Gastrocnemius medialis (tissue), 4 donors: ENCODE data around the gene ZNF2. TPM values are rescaled to one million over a fixed set of nuclear protein-coding genes. Genes with fewer than 3 reads are reported as not detected.

ENCODE experiments used
- ATAC-seq, 2 donors: fragments of 150-250 bp; one replicate each; pipeline ENCODE4 v1.9.1; 2016
- DNase-seq, 2 donors: peaks; one replicate each; pipeline ENCODE4 v3.0.0-alpha.2; 2019
- H3K27ac ChIP-seq, 4 donors: fragments of 200-600 bp; sonication (generic); 1 replicate in 1 of 4; 2 replicates in 3 of 4; pipeline ENCODE4 v1.5.1; 2016 to 2018; ENCODE audit warnings: mild to moderate bottlenecking in 2 of 4, moderate library complexity in 1 of 4
- H3K27me3 ChIP-seq, 3 donors: fragments of 200-600 bp; sonication (generic) in 2 of 3; 1 replicate in 1 of 3; 2 replicates in 2 of 3; pipeline versions ENCODE4 v1.5.1 to v1.6.0; 2016 to 2019; ENCODE audit warnings: mild to moderate bottlenecking in 1 of 3, moderate library complexity in 1 of 3
- H3K36me3 ChIP-seq, 2 donors: fragments of 200-600 bp; sonication (generic) in 1 of 2; one replicate each; pipeline ENCODE4 v1.5.1; 2017 to 2018
- H3K4me1 ChIP-seq, 2 donors: fragments of 200-600 bp; sonication (generic) in 1 of 2; one replicate each; pipeline ENCODE4 v1.5.1; 2016 to 2017; ENCODE audit warnings: mild to moderate bottlenecking in 2 of 2
- H3K4me3 ChIP-seq, 4 donors: fragments of 200-600 bp; sonication (generic) in 3 of 4; 1 replicate in 1 of 4; 2 replicates in 3 of 4; pipeline ENCODE4 v1.5.1; 2016 to 2019; ENCODE audit warnings: mild to moderate bottlenecking in 2 of 4
- H3K9me3 ChIP-seq, 3 donors: fragments of 200-600 bp; sonication (generic) in 2 of 3; 1 replicate in 1 of 3; 2 replicates in 2 of 3; pipeline ENCODE4 v1.5.1; 2016 to 2019
- POLR2A ChIP-seq, 2 donors: fragments of 450-650 bp; IDR thresholded peaks; one replicate each; pipeline ENCODE4 v1.6.1; 2017; ENCODE audit warnings: antibody characterized with exemption in 2 of 2, mild to moderate bottlenecking in 2 of 2, moderate library complexity in 2 of 2
- in situ Hi-C, 4 donors: fragments of 200-750 bp; cut with MboI; loops; one replicate each; pipeline versions ENCODE4 v1.15.0 to v1.8.0; 2017; ENCODE audit warnings: low sequenced_read_pairs in 4 of 4
- intact Hi-C: fragments of 100-400 bp; cut with DNase I; formaldehyde crosslinking; loops from one replicate; pipeline ENCODE4 v1.15.1; 2023; ENCODE audit warnings: low total_unique reads
- total RNA-seq, 4 donors: library from RNA; depleted of rRNA; stranded (reverse); fragments of >200 nt; gene quantifications; one replicate each; pipeline versions ENCODE4 v1.1.0 to v1.2.3, GENCODE V29; 2016
- TF ChIP-seq, protein P1 (sequence below), 5 experiments: fragments of 450-650 bp in 3 of 5; fragments of 200-600 bp in 2 of 5; sonication (generic) in 2 of 5; IDR thresholded peaks in 4 of 5; conservative IDR thresholded peaks in 1 of 5; 1 replicate in 4 of 5; 2 replicates in 1 of 5; pipeline ENCODE4 v1.5.1; 2016 to 2019; ENCODE audit warnings: antibody characterized with exemption in 5 of 5, mild to moderate bottlenecking in 3 of 5, moderate library complexity in 3 of 5

Gene ZNF2
- total RNA-seq, 4 donors from 2014 or later, result 2.4 to 3.6 (median 2.9) TPM

DNA sequence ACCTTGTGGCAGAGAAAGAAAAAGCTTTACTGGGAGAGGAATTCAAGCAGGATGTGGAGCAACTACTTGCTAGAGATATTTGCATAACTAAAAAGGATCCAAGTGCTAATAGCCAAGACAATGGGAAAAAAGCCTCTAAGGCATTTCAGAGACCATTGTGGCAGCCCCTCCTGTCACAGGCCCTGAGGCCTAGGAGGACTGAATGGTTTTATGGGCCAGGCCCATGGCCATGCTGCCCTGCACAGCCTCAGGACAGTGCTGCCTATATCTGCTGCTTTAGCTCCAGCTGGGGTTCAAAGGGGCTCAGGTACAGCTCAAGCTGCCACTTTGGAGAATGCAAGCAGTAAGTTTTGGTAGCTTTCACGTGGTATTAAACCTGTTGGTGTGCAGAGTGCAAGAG lies 26.9 kb upstream of the ZNF2 start:
- ATAC-seq (no peak), DNase-seq (no peak)
- in situ Hi-C loops, result no loop called here
- intact Hi-C loops, result no loop called here
- Histone ChIP-seq H3K36me3 (peaks cover 0 to 8% of the 10 kb centered on the region in 2 donors), H3K27me3 (no peaks in the 10 kb centered on the region), H3K27ac (no peak overlapping the region), H3K4me1 (no peaks in the 10 kb centered on the region), H3K4me3 (no peak overlapping the region), H3K9me3 (peaks cover 0 to 15% (median 0%) of the 10 kb centered on the region in 3 donors)
- no peak for TF ChIP-seq POLR2A (IDR thresholded peaks at IDR 0.05)
- TF ChIP-seq, protein P1, sequence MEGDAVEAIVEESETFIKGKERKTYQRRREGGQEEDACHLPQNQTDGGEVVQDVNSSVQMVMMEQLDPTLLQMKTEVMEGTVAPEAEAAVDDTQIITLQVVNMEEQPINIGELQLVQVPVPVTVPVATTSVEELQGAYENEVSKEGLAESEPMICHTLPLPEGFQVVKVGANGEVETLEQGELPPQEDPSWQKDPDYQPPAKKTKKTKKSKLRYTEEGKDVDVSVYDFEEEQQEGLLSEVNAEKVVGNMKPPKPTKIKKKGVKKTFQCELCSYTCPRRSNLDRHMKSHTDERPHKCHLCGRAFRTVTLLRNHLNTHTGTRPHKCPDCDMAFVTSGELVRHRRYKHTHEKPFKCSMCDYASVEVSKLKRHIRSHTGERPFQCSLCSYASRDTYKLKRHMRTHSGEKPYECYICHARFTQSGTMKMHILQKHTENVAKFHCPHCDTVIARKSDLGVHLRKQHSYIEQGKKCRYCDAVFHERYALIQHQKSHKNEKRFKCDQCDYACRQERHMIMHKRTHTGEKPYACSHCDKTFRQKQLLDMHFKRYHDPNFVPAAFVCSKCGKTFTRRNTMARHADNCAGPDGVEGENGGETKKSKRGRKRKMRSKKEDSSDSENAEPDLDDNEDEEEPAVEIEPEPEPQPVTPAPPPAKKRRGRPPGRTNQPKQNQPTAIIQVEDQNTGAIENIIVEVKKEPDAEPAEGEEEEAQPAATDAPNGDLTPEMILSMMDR (IDR thresholded peaks at IDR 0.05 in 4 of 5, conservative IDR thresholded peaks at IDR 0.05 in 1 of 5), result no peak

DNA sequence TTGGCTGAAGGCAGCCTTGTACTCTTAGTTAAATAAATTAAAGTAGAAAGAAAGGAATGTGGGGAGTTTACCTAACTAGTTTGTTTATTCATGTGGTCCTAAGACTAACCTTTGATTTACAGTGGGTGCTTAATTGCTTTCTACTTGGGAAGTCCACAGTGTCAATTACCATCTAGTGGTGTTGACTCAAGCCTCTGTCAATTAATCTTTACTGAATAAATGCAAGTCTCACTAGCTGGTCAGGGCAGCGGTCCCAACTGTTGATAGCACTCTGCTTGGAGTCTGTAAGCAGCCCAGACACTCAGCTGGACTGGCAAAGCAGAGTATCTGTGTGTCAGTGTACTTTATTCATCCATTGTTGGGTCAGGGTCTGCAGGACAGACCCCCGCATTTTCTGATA lies 21.8 kb upstream of the ZNF2 start:
- TF ChIP-seq POLR2A (IDR thresholded peaks at IDR 0.05), result no peak
- TF ChIP-seq, protein P1 (IDR thresholded peaks at IDR 0.05 in 4 of 5, conservative IDR thresholded peaks at IDR 0.05 in 1 of 5), result no peak
- DNase-seq, result no peak
- no peak for ATAC-seq
- Histone ChIP-seq H3K9me3 (peaks cover 4 to 63% (median 25%) of the 10 kb centered on the region in 3 donors), H3K4me3 (no peak overlapping the region), H3K27me3 (no peaks in the 10 kb centered on the region), H3K4me1 (no peaks in the 10 kb centered on the region), H3K27ac (no peak overlapping the region), H3K36me3 (peaks cover 9 to 55% of the 10 kb centered on the region in 2 donors)
- intact Hi-C loops, result no loop called here
- in situ Hi-C loops, result no loop called here

DNA sequence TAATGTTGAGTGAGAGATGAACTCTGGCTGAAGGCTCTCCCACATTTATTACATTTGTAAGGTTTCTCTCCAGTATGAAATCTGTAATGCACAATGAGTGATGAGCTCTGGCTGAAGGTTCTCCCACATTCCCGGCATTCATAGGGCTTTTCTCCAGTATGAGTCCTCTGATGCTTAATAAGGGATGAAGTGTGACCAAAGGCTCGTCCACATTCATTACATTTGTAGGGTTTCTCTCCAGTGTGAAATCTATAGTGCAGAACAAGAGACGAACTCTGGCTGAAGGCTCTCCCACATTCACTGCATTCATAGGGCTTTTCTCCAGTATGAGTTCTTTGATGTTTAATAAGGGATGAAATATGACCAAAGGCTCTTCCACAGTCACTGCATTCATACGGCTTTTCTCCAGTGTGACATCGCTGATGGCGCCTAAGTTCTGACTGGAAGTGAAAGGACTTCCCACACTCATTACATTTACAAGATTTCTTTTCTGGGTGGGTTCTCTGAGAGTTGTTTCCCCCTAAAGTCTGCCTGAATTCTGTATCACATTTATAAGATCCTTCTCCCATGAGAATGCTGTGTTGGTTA lies 16.1 kb upstream of the ZNF2 start:
- in situ Hi-C loops, result no loop called here
- ATAC-seq (no peak), DNase-seq (no peak)
- Histone ChIP-seq H3K27ac (no peak overlapping the region), H3K9me3 (peaks cover 9 to 74% (median 45%) of the 10 kb centered on the region in 3 donors), H3K27me3 (no peaks in the 10 kb centered on the region), H3K4me1 (no peaks in the 10 kb centered on the region), H3K36me3 (peaks cover 26 to 99% of the 10 kb centered on the region in 2 donors), H3K4me3 (peak overlapping the region in 1 of 4 donors; percentile 2)
- no peak for TF ChIP-seq POLR2A (IDR thresholded peaks at IDR 0.05)
- TF ChIP-seq, protein P1 (IDR thresholded peaks at IDR 0.05 in 4 of 5, conservative IDR thresholded peaks at IDR 0.05 in 1 of 5), result no peak
- intact Hi-C loops, result no loop called here

DNA sequence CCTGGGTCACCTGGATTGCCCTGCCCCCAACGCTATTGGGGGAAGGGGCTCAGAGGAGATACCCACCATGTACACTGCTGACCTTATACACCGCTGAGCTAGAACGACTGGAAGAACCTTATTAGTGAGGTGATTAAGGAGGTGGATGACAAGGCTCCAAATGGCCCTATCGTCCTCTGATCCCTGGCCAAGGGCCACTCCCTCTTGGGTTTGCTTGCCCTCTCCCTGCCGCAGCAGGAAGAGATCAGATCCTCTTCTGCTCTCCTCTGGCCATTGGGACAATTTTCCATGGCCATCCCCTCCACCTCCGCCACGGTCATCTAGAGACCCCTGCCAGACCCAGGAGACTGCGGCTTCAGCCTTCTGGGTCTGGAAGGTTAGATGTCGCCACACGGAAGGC lies 7.2 kb upstream of the ZNF2 start:
- intact Hi-C loops (loop anchor here (2.0 kb wide), 1 partner anchor 36 kb away; no protein-coding TSS in a partner anchor), in situ Hi-C loops (no loop called here)
- Histone ChIP-seq H3K9me3 (no peaks in the 10 kb centered on the region), H3K4me1 (peaks cover 12 to 15% of the 10 kb centered on the region in 2 donors), H3K4me3 (peak overlapping the region; percentile 74 to 90 (median 86)), H3K27ac (peak overlapping the region; percentile 81 to 88 (median 86)), H3K36me3 (peaks cover 0 to 47% of the 10 kb centered on the region in 2 donors), H3K27me3 (no peaks in the 10 kb centered on the region)
- no peak for ATAC-seq
- DNase-seq, result no peak
- TF ChIP-seq, protein P1 (IDR thresholded peaks at IDR 0.05 in 4 of 5, conservative IDR thresholded peaks at IDR 0.05 in 1 of 5), result no peak
- TF ChIP-seq POLR2A (IDR thresholded peaks at IDR 0.05), result no peak
